Measurements from ENCODE around the gene ALDOB. TPM values are rescaled to one million over a fixed set of nuclear protein-coding genes. Genes with fewer than 3 reads are reported as not detected.
"Not testable (repeated sequence)": the region's sequence is repeated elsewhere in the genome, so short reads cannot be mapped to it uniquely, and the experiment has no call there.

Gene ALDOB
- total RNA-seq, 1 experiment from 2014 or later, result not detected

DNA sequence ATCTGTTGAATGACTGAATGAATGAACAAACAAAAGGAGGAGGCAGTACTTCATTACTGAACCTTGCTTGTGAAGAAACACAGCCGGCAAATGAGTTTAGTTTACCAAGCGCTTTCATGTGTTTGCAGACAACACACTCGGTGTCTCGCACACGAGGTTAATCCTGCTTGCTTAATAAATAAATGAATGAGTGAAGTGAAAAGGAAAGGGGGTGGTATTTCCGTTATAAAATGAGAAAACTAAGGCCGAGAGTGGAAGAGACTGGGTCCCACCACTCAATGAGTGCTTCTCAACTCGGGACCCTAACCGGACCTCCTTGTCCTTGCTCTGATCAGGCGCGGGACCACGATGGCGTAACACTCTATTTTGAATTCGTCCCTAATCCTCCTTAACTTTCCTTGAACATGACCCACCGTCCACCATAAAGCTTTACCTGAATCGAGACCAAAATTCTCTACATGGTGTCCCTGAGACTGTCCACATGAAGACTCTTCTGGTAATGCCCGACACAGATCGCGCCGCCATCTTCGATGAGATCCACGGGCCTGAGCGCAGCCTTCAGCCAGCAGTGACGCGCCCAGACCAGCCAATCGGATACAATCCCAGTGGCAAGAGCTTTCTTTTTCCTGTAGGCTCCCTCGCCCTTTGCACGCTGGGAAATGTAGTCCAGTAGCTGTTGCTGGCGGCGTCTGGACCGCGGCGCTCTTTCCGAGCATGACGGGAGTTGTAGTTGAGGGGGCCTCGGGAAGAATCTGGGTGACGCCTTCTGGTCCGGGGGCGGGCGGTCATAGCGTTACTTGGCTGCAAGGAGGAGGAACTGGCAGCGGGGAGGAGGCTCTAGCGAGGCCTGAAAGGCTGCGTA, 37.3 kb downstream of the ALDOB start, which contains the start of the genes MRPL50 and ZNF189:
MRPL50 (minus strand) TSS at position 551 of the 862 bp plus-strand sequence; CDS start at position 525, 26 bp downstream.
ZNF189 (plus strand) TSS at position 784 of the 862 bp plus-strand sequence. CDS start 306 bp downstream, outside the sequence.
- H3K27me3 ChIP-seq (ENCODE audit: control insufficient read depth, insufficient read depth, low read length), result no peaks in the 10 kb centered on the region
- peaks cover 10% of the 10 kb centered on the region for H3K36me3 ChIP-seq (replicated peaks; ENCODE audit: control insufficient read depth, insufficient read depth, low read length)
- H3K4me3 ChIP-seq (ENCODE audit: insufficient read depth, low read depth, low read length), result peak within 1 kb of the TSS; percentile 75
- DNase-seq, result peak; percentile 87

DNA sequence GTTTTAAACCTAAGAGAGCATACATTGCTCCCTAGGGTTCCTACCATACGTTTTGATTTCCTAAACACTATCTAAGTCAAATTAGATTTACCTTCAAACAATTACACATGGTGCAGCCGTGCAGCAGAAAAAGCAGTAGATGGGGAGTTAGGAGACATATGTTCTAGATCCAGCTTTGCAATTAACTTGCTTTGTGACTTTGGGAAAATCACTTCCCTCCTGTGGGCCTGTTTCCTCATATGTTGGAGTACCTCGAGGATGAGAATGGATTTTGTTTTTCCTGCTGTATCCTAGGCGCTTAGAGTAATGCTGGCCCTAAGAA, 37.9 kb downstream of the ALDOB start:
- peaks cover 8% of the 10 kb centered on the region for H3K36me3 ChIP-seq (replicated peaks; ENCODE audit: control insufficient read depth, insufficient read depth, low read length)
- DNase-seq, result no peak
- H3K27me3 ChIP-seq (ENCODE audit: control insufficient read depth, insufficient read depth, low read length), result no peaks in the 10 kb centered on the region
- peak overlapping the region; percentile 61 for H3K4me3 ChIP-seq (ENCODE audit: insufficient read depth, low read depth, low read length)

DNA sequence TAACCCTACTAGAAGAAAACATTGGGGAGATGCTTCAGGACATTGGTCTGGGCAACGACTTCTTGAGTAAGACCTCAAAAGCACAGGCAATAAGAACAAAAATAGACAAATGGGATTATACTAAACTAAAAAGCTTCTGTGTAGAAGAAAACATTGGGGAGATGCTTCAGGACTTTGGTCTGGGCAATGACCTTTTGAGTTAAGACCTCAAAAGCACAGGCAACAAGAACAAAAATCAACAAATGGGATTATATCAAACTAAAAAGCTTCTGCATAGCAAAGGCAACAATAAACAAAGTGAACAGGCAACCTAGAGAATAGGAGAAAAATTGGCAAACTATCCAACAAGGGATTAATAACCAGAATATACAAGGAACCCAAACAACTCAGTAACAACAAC, 40.9 kb downstream of the ALDOB start:
- peaks cover 3% of the 10 kb centered on the region for H3K36me3 ChIP-seq (replicated peaks; ENCODE audit: control insufficient read depth, insufficient read depth, low read length)
- no peak for DNase-seq
- H3K27me3 ChIP-seq (ENCODE audit: control insufficient read depth, insufficient read depth, low read length), result no peaks in the 10 kb centered on the region
- no peak overlapping the region for H3K4me3 ChIP-seq (ENCODE audit: insufficient read depth, low read depth, low read length)

DNA sequence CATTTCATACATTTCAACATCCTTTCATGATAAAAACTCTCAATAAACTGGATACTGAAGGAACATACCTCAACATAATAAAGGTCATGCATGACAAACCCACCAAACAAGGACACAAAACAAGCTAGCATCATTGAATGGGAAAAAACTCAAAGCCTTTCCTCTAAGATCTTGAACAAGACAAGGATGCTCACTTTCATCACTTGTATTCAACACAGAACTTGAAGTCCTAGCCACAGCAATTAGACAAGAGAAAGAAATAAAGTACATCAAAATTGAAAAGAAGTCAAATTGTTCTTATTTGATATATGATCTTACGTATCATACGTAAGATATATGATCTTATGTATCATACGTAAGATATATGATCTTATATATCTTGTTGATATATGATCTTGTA, 42.4 kb downstream of the ALDOB start:
- no peak for DNase-seq
- Histone ChIP-seq H3K27me3 (ENCODE audit: control insufficient read depth, insufficient read depth, low read length) (no peaks in the 10 kb centered on the region), H3K36me3 (replicated peaks; ENCODE audit: control insufficient read depth, insufficient read depth, low read length) (peaks cover 3% of the 10 kb centered on the region), H3K4me3 (ENCODE audit: insufficient read depth, low read depth, low read length) (no peak overlapping the region)

DNA sequence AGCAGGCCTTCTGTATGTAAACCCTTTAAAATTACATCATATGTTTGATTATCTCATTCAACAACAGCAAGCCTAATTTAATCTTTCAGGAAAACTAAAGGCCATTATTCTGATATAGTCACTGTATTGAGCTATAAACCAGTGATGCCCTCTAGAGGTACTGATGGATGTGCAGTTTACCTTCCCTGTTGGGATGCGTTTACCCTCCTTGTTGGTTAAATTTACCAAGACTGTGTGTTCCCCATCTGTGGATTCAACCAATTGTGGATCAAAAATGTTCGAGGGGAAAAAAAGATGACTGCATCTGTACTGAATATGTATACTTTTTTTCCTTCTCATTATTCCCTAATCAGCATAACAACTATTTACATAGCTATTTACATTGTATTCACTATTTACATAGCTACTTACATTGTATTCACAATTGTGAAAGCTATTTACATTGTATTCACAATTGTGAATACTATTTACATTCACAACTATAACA, 47.0 kb downstream of the ALDOB start:
- Histone ChIP-seq H3K27me3 (ENCODE audit: control insufficient read depth, insufficient read depth, low read length) (no peaks in the 10 kb centered on the region), H3K36me3 (replicated peaks; ENCODE audit: control insufficient read depth, insufficient read depth, low read length) (peaks cover 1% of the 10 kb centered on the region), H3K4me3 (ENCODE audit: insufficient read depth, low read depth, low read length) (no peak overlapping the region)
- no peak for DNase-seq

DNA sequence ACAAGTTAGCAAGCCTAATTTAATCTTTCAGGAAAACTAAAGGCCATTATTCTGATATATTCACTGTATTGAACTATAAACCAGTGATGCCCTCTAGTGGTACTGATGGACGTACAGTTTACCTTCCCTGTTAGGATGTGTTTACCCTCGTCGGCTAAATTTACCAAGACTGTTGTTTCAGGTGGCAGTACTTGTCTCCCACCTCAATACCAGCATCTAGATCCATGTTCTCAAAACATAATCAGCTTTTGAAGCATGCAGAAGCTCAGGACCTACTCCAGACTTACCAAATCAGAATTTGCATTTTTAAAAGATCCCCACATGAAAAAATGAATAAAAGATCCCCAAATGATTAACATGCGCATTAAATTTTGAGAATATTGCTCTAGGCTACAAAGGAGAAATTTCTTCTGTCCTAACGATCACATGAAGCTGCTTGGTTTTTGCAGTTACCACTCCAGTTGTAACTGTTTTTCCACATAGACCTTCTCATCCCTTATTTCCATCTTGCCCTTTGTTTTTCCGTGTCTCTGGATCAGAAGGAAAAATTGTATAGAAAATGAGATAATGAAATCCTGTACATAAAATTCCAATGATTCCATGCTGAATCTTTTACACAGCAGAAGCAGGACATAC, 47.6 kb downstream of the ALDOB start:
- Histone ChIP-seq H3K27me3 (ENCODE audit: control insufficient read depth, insufficient read depth, low read length) (no peaks in the 10 kb centered on the region), H3K4me3 (ENCODE audit: insufficient read depth, low read depth, low read length) (no peak overlapping the region), H3K36me3 (replicated peaks; ENCODE audit: control insufficient read depth, insufficient read depth, low read length) (peaks cover 1% of the 10 kb centered on the region)
- DNase-seq, result peak; percentile 15

DNA sequence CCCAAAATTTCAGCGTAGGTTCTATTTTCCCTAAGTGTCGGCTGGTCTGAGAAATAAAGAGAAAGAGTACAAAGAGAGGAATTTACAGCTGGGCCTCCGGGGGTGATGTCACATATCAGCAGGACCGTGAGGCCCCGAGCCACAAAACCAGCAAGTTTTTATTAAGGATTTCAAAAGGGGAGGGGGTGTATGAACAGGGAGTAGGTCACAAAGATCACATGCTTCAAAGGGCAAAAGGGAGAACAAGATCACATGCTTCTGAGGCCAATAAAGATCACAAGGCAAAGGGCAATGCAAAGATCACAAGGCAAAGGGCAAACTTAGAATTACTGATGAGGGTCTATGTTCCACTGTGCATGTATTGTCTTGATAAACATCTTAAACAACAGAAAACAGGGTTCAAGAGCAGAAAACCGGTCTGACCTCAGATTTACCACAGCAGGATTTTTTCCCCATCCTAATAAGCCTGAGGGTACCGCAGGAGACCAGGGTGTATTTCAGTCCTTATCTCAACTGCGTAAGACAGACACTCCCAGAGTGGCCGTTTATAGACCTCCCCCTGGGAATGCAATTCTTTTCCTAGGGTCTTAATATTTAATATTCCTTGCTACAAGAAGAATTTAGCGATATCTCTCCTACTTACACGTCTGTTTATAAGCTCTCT, 50.6 kb downstream of the ALDOB start, which contains the start of gene BAAT:
BAAT (minus strand) TSS at position 134 of the 664 bp plus-strand sequence. CDS start 13,602 bp downstream, outside the sequence.
- H3K4me3 ChIP-seq (ENCODE audit: insufficient read depth, low read depth, low read length); H3K27me3 ChIP-seq (ENCODE audit: control insufficient read depth, insufficient read depth, low read length); DNase-seq; H3K36me3 ChIP-seq (replicated peaks; ENCODE audit: control insufficient read depth, insufficient read depth, low read length): not testable (repeated sequence)

DNA sequence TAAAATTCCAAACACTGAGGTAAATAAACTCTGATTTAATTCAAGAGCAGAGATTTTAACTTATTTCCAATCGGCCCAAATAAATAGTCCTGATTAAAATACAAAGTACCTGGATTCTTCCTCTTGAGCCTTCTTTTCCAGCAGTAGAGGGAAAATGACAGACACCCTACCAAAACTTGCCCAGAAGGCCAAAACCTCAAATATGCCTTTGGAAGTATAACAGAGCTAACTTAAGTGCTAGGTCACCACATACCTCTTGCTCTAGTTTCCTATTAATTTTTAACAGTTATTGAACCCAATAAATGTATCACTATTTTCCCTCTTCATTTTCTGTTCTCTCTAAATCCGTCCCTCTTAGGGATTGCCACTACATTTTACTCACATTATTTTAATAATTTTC, 52.2 kb downstream of the ALDOB start:
- Histone ChIP-seq H3K27me3 (ENCODE audit: control insufficient read depth, insufficient read depth, low read length) (no peaks in the 10 kb centered on the region), H3K4me3 (ENCODE audit: insufficient read depth, low read depth, low read length) (no peak overlapping the region), H3K36me3 (replicated peaks; ENCODE audit: control insufficient read depth, insufficient read depth, low read length) (no peaks in the 10 kb centered on the region)
- no peak for DNase-seq

DNA sequence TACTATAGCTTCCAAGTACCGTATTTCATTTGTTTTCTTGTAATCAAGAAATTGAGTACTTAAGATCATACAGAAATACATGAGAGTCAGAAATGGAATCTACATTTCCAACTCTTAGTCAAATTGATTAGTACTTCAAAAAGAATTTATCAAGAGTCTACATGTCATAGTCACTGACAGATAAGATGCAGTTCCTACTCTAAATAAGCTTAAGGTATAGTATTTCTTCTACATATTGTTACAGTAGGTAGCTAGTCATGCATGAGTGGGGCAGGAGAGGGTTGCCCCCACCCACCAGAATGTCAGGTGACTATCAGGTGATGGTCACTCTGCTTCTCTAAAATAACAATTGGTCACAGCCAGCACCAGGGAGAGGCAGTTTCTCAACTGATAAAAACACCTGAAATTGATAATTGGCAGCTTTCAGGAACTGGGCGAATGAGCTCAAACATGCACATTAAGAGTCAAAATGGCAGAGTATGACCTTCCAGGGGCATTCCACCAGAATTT, 53.7 kb downstream of the ALDOB start:
- no peaks in the 10 kb centered on the region for H3K27me3 ChIP-seq (ENCODE audit: control insufficient read depth, insufficient read depth, low read length)
- no peaks in the 10 kb centered on the region for H3K36me3 ChIP-seq (replicated peaks; ENCODE audit: control insufficient read depth, insufficient read depth, low read length)
- no peak overlapping the region for H3K4me3 ChIP-seq (ENCODE audit: insufficient read depth, low read depth, low read length)
- DNase-seq, result no peak

DNA sequence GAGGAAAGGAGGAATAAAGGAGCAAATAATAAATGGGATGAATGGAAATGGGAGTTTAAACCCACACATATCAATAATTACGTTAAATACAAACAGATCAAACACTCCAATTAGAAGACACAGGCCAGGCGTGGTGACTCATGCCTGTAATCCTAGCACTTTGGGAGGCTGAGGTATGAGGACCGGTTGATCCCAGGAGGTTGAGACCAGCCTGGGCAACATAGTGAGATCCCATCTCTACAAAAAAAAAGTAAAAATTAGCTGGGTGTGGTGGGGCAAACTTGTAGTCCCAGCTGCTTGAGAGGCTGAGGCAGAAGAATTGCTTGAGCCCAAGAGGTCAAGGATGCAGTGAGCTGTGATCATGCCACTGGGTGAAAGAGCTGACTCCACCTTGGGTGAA, 54.5 kb downstream of the ALDOB start:
- Histone ChIP-seq H3K36me3 (replicated peaks; ENCODE audit: control insufficient read depth, insufficient read depth, low read length) (no peaks in the 10 kb centered on the region), H3K4me3 (ENCODE audit: insufficient read depth, low read depth, low read length) (no peak overlapping the region), H3K27me3 (ENCODE audit: control insufficient read depth, insufficient read depth, low read length) (no peaks in the 10 kb centered on the region)
- no peak for DNase-seq

DNA sequence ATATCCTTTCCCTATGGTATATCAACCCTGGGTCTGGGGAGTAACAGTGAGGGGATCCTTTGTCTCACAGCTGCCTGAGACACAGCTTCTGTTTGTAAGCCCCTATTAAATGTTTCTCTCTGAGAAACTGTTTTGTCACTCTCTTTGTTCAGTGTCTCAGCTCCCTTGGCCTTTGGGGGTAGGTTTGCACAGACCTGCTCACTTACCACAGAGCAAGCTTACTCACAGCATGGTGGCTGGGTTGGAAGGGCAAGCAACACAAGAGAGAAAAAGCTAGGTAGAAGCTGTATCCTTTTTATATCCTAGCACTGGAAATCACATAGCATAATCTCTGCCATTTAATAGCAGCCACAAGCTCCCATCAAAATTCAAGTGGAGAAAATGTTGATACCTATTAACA, 55.3 kb downstream of the ALDOB start:
- H3K4me3 ChIP-seq (ENCODE audit: insufficient read depth, low read depth, low read length), result no peak overlapping the region

DNA sequence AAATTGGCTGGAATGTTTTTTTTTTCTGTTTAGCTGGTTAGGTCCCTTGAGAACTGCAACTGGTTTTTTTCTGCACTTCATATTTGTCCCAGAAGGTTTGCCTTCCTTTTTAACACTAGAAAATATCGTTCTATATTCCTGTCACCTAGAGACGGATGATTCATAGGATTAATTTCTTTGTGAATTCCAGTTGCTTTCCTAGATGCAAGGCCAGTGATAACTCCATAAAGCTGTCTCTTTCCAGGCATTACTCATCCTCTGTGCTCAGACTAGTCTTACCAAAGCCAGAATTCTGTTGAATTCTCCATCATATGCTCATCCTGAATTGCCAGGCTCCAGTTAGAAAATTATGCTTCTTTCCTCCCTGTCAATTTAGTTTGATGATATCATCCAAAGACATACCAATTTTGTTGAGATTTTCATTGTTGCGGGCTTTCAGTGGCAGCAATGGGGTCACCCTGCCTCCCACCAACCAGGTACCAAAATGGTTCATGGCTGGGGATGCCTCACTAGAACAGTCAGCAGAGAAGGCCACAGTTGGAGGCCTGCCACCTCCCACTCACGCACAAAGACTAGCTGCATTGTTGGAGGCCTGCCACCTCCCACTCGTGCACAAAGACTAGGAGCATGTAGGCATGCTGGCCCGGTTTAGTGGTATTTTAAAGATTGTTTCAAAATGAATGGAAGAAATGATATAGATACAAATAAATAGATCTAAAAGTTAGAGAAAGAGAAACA, 59.3 kb downstream of the ALDOB start:
- no peak for DNase-seq
- H3K4me3 ChIP-seq (ENCODE audit: insufficient read depth, low read depth, low read length), result no peak overlapping the region
- H3K27me3 ChIP-seq (ENCODE audit: control insufficient read depth, insufficient read depth, low read length), result no peaks in the 10 kb centered on the region
- no peaks in the 10 kb centered on the region for H3K36me3 ChIP-seq (replicated peaks; ENCODE audit: control insufficient read depth, insufficient read depth, low read length)

More for the DNA sequence above, 55.3 kb downstream of the ALDOB start:
- no peaks in the 10 kb centered on the region for H3K36me3 ChIP-seq (replicated peaks; ENCODE audit: control insufficient read depth, insufficient read depth, low read length)
- no peak for DNase-seq
- H3K27me3 ChIP-seq (ENCODE audit: control insufficient read depth, insufficient read depth, low read length), result no peaks in the 10 kb centered on the region

DNA sequence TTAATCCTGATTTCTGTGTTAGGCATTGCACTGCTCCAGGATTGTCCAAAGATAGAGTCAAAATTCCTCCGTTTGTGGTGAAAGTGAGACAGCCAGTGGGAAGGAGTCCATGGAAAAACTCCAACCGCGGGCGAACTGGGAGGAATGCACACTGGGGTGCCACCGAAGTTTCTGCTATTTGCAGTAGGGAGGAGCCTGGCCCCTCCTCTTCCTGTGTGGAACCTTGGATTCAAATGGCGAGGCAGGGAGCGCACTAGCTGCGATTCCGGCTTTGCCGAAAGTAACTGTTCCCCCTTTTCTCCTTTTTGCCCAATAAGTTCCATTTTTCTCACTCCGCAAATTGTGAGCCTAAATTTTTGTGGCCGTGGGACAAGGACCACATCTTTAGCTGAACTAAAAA, 60.0 kb downstream of the ALDOB start:
- Histone ChIP-seq H3K27me3 (ENCODE audit: control insufficient read depth, insufficient read depth, low read length) (no peaks in the 10 kb centered on the region), H3K4me3 (ENCODE audit: insufficient read depth, low read depth, low read length) (no peak overlapping the region), H3K36me3 (replicated peaks; ENCODE audit: control insufficient read depth, insufficient read depth, low read length) (no peaks in the 10 kb centered on the region)
- no peak for DNase-seq
